SJCRH30 (cell line): Measurements from ENCODE around the gene ZNF653. TPM values are rescaled to one million over a fixed set of nuclear protein-coding genes. Genes with fewer than 3 reads are reported as not detected.

ENCODE experiments used
- DNase-seq, 2 experiments: peaks; one replicate each; pipeline ENCODE4 v3.0.0-alpha.2; 2015 to 2020
- H3K27ac ChIP-seq: fragments of 250-450 bp; sonication (Bioruptor Pico); 2 replicates; pipeline ENCODE4 v1.5.1; 2020; ENCODE audit warnings: mild to moderate bottlenecking, moderate library complexity
- H3K27me3 ChIP-seq: fragments of 250-450 bp; sonication (Bioruptor Pico); 2 replicates; pipeline ENCODE4 v1.5.1; 2020; ENCODE audit warnings: mild to moderate bottlenecking, moderate library complexity
- H3K36me3 ChIP-seq: fragments of 250-450 bp; sonication (Bioruptor Pico); 2 replicates; pipeline ENCODE4 v1.5.1; 2020; ENCODE audit warnings: mild to moderate bottlenecking, moderate library complexity
- H3K4me1 ChIP-seq: fragments of 250-450 bp; sonication (Bioruptor Pico); 2 replicates; pipeline ENCODE4 v1.5.1; 2020; ENCODE audit warnings: mild to moderate bottlenecking, moderate library complexity
- H3K4me3 ChIP-seq: fragments of 250-450 bp; sonication (Bioruptor Pico); 2 replicates; pipeline ENCODE4 v1.5.1; 2020; ENCODE audit warnings: mild to moderate bottlenecking, moderate library complexity
- H3K9me3 ChIP-seq: fragments of 250-450 bp; sonication (Bioruptor Pico); replicated peaks from 2 replicates; pipeline ENCODE4 v1.5.1; 2020; ENCODE audit warnings: mild to moderate bottlenecking, moderate library complexity
- total RNA-seq: library from RNA; depleted of rRNA; stranded (reverse); fragments of >200 nt; shearing (Covaris generic); gene quantifications from 2 replicates; pipeline ENCODE4 v1.2.3, GENCODE V29; 2014

ZNF653 gene
- total RNA-seq, 1 experiment from 2014 or later = 3.5 TPM

GRCh38 chr19:11535792-11536595, 30.4 kb upstream of the ZNF653 start:
- Histone ChIP-seq H3K4me1 (no peaks in the 10 kb centered on the region; the same call in 1 of the 2 replicates), H3K36me3 (no peaks in the 10 kb centered on the region), H3K27me3 (no peaks in the 10 kb centered on the region), H3K9me3 (no peaks in the 10 kb centered on the region), H3K4me3 (peak overlapping the region; percentile 27), H3K27ac (no peak overlapping the region)
- DNase-seq = peak; percentile 84 to 89

DNA sequence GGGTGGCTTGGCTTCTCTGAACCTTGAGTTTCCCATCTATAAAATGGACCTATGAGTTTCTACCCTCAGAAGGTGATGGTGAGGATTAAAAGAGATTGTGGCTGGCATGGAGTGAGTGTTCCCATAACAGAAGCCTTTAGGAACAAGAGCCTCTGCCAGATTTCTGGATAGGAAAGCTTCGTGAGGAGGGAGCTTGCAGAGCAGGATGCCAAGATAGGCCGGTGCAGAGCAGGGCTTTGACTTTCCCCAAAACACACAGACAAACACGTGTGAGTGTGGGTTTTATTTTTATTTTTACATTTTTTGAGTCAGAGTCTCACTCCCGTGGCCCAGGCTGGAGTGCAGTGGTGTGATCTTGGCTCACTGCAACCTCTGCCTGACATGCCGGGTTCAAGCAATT, 29.3 kb upstream of the ZNF653 start:
- Histone ChIP-seq H3K4me1 (no peaks in the 10 kb centered on the region; the same call in 1 of the 2 replicates), H3K36me3 (no peaks in the 10 kb centered on the region), H3K4me3 (no peak overlapping the region), H3K27me3 (no peaks in the 10 kb centered on the region), H3K9me3 (no peaks in the 10 kb centered on the region), H3K27ac (no peak overlapping the region)
- DNase-seq = no peak

DNA sequence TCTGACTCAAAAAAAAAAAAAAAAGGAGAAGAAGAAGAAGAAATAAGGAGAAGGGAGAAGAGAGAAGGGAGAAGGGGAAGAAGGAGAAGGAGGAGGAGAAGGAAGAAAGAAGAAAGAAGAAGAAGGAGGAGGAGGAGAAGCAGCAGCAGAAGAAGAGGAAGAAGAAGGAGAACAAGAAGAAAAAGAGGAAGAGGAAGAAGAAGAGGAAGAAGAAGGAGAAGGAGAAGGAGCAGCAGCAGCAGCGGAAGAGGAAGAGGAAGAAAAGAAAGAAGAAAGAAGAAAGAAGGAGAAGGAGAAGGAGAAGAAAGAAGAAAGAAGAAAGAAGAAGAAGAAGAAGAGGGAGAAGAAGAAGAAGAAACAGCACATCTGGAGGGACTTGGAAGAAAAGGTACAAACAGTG, 28.9 kb upstream of the ZNF653 start:
- no peaks in the 10 kb centered on the region for H3K36me3 ChIP-seq
- H3K4me1 ChIP-seq = no peaks in the 10 kb centered on the region; the same call in 1 of the 2 replicates
- no peak overlapping the region for H3K4me3 ChIP-seq
- DNase-seq = no peak
- no peaks in the 10 kb centered on the region for H3K27me3 ChIP-seq
- H3K27ac ChIP-seq = no peak overlapping the region
- H3K9me3 ChIP-seq = no peaks in the 10 kb centered on the region

DNA sequence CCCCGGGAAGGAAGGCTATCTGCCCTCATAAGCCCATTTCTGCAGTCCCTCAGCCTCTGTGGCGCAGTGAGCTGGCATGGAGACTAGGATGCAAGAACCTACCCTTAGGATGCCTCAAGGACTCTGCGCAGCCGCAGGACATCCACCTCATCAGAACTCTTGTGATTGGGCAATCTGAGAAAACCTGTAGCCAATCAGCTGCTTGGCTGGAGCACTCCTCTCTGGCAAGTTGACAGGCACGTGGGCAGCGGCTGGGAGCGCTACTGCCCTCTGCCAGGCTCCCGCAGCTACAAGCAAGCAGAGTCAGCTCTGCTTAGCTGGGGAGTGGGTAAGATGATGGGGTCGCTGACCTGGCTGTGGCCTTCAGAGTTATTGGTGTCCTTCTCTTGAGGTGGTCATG, 24.8 kb upstream of the ZNF653 start:
- H3K27me3 ChIP-seq = no peaks in the 10 kb centered on the region
- H3K4me1 ChIP-seq = peaks cover 3% of the 10 kb centered on the region; the same call in 1 of the 2 replicates
- H3K36me3 ChIP-seq = no peaks in the 10 kb centered on the region
- no peaks in the 10 kb centered on the region for H3K9me3 ChIP-seq
- peak; percentile 84 to 88 for DNase-seq
- no peak overlapping the region for H3K4me3 ChIP-seq
- H3K27ac ChIP-seq = no peak overlapping the region

- H3K9me3 ChIP-seq = no peaks in the 10 kb centered on the region
- no peaks in the 10 kb centered on the region for H3K36me3 ChIP-seq
- peaks cover 3% of the 10 kb centered on the region; the same call in 1 of the 2 replicates for H3K4me1 ChIP-seq
- peak within 1 kb of the TSS; percentile 89 for H3K27ac ChIP-seq
- peak; percentile 97 to 99 for DNase-seq
- peak within 1 kb of the TSS; percentile 84 for H3K4me3 ChIP-seq
- H3K27me3 ChIP-seq = no peaks in the 10 kb centered on the region
Observed at GRCh38 chr19:11528551-11529341, 23.1 kb upstream of the ZNF653 start, which contains the start of gene ECSIT. Gene ECSIT, minus strand, starts transcription at chr19:11529134. Its CDS starts 9,964 bp downstream, at chr19:11519170.

DNA sequence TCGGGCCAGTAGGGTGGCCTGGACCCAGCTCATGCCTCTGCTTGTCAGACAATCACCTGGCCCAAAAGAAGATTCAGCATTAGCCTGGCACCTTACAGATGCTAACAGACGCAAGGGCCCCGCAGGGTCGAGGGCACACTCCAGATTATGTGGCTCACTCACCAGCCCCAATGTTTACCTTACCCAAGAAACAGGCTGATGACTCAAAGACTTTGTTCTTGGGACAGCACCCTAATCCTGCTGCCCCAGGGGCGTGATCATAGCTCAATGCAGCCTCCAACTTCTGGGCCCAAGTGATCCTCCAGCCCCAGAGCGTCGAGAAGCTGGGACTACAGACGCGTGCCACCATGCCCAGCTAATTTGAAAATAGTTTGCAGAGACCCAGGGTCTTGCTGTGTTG, 13.5 kb upstream of the ZNF653 start:
- Histone ChIP-seq H3K27me3 (no peaks in the 10 kb centered on the region), H3K36me3 (no peaks in the 10 kb centered on the region), H3K27ac (no peak overlapping the region), H3K4me1 (no peaks in the 10 kb centered on the region), H3K9me3 (no peaks in the 10 kb centered on the region), H3K4me3 (no peak overlapping the region)
- DNase-seq = no peak

- Histone ChIP-seq H3K9me3 (no peaks in the 10 kb centered on the region), H3K4me1 (no peaks in the 10 kb centered on the region), H3K27me3 (no peaks in the 10 kb centered on the region), H3K36me3 (no peaks in the 10 kb centered on the region), H3K4me3 (no peak overlapping the region), H3K27ac (no peak overlapping the region)
- no peak for DNase-seq
Observed at GRCh38 chr19:11513946-11514345, 8.3 kb upstream of the ZNF653 start.

DNA sequence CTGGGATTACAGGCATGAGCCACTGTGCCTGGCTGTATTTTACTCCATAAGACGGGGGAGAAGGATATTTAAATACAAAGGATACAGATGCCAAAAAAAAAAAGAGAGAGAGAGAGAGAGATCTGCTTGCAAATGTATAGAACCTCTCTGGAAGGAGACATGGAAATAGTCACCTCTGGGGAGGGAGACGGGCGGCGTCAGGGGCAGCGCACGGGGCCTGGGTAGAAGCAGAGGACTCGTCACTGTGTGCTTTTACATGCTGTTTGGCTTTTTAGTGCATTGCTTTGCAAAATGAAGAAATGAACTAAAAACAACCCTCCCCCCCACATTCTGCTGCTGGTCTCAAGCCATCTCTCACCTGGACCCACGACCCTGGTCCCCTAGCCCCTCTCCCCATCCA, 4.8 kb upstream of the ZNF653 start:
- H3K27me3 ChIP-seq = no peaks in the 10 kb centered on the region
- no peaks in the 10 kb centered on the region for H3K9me3 ChIP-seq
- H3K27ac ChIP-seq = no peak overlapping the region
- H3K4me3 ChIP-seq = no peak overlapping the region
- H3K36me3 ChIP-seq = no peaks in the 10 kb centered on the region
- no peaks in the 10 kb centered on the region for H3K4me1 ChIP-seq
- DNase-seq = no peak

- Histone ChIP-seq H3K27ac (no peak overlapping the region), H3K27me3 (no peaks in the 10 kb centered on the region), H3K4me1 (0 out of 2 replicates have a peak, but pooled peaks cover 3% of the 10 kb centered on the region), H3K9me3 (no peaks in the 10 kb centered on the region), H3K36me3 (no peaks in the 10 kb centered on the region), H3K4me3 (no peak overlapping the region)
- DNase-seq = no peak
Observed at GRCh38 chr19:11507370-11508078, 1.9 kb upstream of the ZNF653 start.

GRCh38 chr19:11506967-11507366, 1.3 kb upstream of the ZNF653 start:
- H3K4me3 ChIP-seq = no peak overlapping the region
- no peak for DNase-seq
- no peaks in the 10 kb centered on the region for H3K36me3 ChIP-seq
- no peaks in the 10 kb centered on the region for H3K27me3 ChIP-seq
- 0 out of 2 replicates have a peak, but pooled peaks cover 3% of the 10 kb centered on the region for H3K4me1 ChIP-seq
- no peaks in the 10 kb centered on the region for H3K9me3 ChIP-seq
- no peak overlapping the region for H3K27ac ChIP-seq

DNA sequence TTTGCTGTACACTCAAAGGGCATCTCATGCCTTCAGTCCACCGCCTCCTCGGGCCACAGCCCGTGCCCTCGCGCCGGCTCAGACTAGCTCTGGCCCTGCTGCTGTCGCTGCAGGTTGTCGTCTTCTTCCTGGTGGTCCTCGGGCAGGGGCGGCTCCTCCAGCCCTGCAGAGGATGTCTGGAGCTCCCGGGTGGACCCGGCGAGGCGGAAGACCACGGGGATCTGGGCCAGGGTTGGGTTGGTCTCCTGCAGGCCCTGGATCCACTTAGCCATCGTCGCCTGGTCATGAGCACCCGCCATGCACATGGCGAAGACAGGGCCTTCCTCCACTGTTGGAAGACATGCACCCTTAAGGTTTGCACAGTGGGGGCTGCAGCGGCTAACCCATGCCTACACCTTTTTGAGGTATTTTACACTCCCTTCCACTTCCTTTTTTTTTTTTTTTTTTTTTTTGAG, 489 bp upstream of the ZNF653 start:
- Histone ChIP-seq H3K36me3 (no peaks in the 10 kb centered on the region), H3K27me3 (no peaks in the 10 kb centered on the region), H3K9me3 (no peaks in the 10 kb centered on the region), H3K27ac (peak overlapping the region; percentile 56), H3K4me1 (0 out of 2 replicates have a peak, but pooled peaks cover 3% of the 10 kb centered on the region), H3K4me3 (peak overlapping the region; percentile 88)
- no peak for DNase-seq

GRCh38 chr19:11505032-11505503, 571 bp downstream of the ZNF653 start:
- H3K4me1 ChIP-seq = 0 out of 2 replicates have a peak, but pooled peaks cover 3% of the 10 kb centered on the region

GRCh38 chr19:11504502-11505031, 1.1 kb downstream of the ZNF653 start:
- Histone ChIP-seq H3K4me1 (0 out of 2 replicates have a peak, but pooled peaks cover 3% of the 10 kb centered on the region), H3K27ac (no peak overlapping the region), H3K36me3 (no peaks in the 10 kb centered on the region), H3K9me3 (no peaks in the 10 kb centered on the region), H3K27me3 (no peaks in the 10 kb centered on the region), H3K4me3 (peak overlapping the region; percentile 88)
- no peak for DNase-seq

More at GRCh38 chr19:11505032-11505503, 571 bp downstream of the ZNF653 start:
- Histone ChIP-seq H3K27me3 (no peaks in the 10 kb centered on the region), H3K27ac (peak overlapping the region; percentile 56), H3K4me3 (peak overlapping the region; percentile 88), H3K9me3 (no peaks in the 10 kb centered on the region), H3K36me3 (no peaks in the 10 kb centered on the region)
- DNase-seq = peak; percentile 95 to 96

- no peaks in the 10 kb centered on the region for H3K36me3 ChIP-seq
- H3K4me1 ChIP-seq = 0 out of 2 replicates have a peak, but pooled peaks cover 3% of the 10 kb centered on the region
- H3K9me3 ChIP-seq = no peaks in the 10 kb centered on the region
- H3K27me3 ChIP-seq = no peaks in the 10 kb centered on the region
- DNase-seq = no peak
- H3K27ac ChIP-seq = no peak overlapping the region
- H3K4me3 ChIP-seq = no peak overlapping the region
Observed at GRCh38 chr19:11499890-11500420, 5.7 kb downstream of the ZNF653 start.
